Ishikawa (cell line): ENCODE measurements around the gene CHERP.

Experiments used
- CEBPB ChIP-seq: IDR thresholded peaks from 2 replicates; pipeline ENCODE4 v1.6.1; 2012
- CREB1 ChIP-seq: IDR thresholded peaks from 2 replicates; pipeline ENCODE4 v1.6.1; 2012; ENCODE audit warnings: low read depth
- EGR1 ChIP-seq: IDR thresholded peaks from 2 replicates; pipeline ENCODE4 v1.6.1; 2012
- EP300 ChIP-seq: IDR thresholded peaks from 2 replicates; pipeline ENCODE4 v1.6.1; 2012; ENCODE audit warnings: borderline replicate concordance
- FOXM1 ChIP-seq: IDR thresholded peaks from 2 replicates; pipeline ENCODE4 v1.6.1; 2012; ENCODE audit warnings: low read depth, borderline replicate concordance
- NFIC ChIP-seq: IDR thresholded peaks from 2 replicates; pipeline ENCODE4 v1.6.1; 2012
- RAD21 ChIP-seq: IDR thresholded peaks from 2 replicates; pipeline ENCODE4 v1.6.1; 2012; ENCODE audit warnings: low read depth
- REST ChIP-seq: IDR thresholded peaks from 2 replicates; pipeline ENCODE4 v1.6.1; 2012; ENCODE audit warnings: low read depth, mild to moderate bottlenecking
- TAF1 ChIP-seq: IDR thresholded peaks from 2 replicates; pipeline ENCODE4 v1.6.1; 2012; ENCODE audit warnings: low read depth, mild to moderate bottlenecking
- TCF12 ChIP-seq: IDR thresholded peaks from 2 replicates; pipeline ENCODE4 v1.6.1; 2012; ENCODE audit warnings: low read depth
- TEAD4 ChIP-seq: IDR thresholded peaks from 2 replicates; pipeline ENCODE4 v1.6.1; 2012
- USF1 ChIP-seq: IDR thresholded peaks from 2 replicates; pipeline ENCODE4 v1.6.1; 2012
- YY1 ChIP-seq: IDR thresholded peaks from 2 replicates; pipeline ENCODE4 v1.6.1; 2012; ENCODE audit warnings: low read depth
- ZBTB7A ChIP-seq: IDR thresholded peaks from 2 replicates; pipeline ENCODE4 v1.6.1; 2012; ENCODE audit warnings: low read depth
- TF ChIP-seq, protein P1 (sequence below): IDR thresholded peaks from 2 replicates; pipeline ENCODE4 v1.6.1; 2012

The CHERP gene

GRCh38 chr19:16472992-16473391 lies 69.2 kb downstream of the CHERP start:
- TF ChIP-seq CEBPB (no peak), FOXM1 (no peak), EGR1 (no peak), TAF1 (no peak), REST (no peak), NFIC (no peak), EP300 (no peak), YY1 (no peak), RAD21 (no peak), ZBTB7A (no peak), USF1 (no peak), CREB1 (no peak), TEAD4 (no peak), TCF12 (no peak)
- TF ChIP-seq, protein P1, sequence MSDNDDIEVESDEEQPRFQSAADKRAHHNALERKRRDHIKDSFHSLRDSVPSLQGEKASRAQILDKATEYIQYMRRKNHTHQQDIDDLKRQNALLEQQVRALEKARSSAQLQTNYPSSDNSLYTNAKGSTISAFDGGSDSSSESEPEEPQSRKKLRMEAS, result no peak

- TF ChIP-seq, protein P1, result 0 out of 2 replicates have a peak, but pooled peaks have one; percentile 6
- TF ChIP-seq CEBPB, result no peak
- TF ChIP-seq ZBTB7A, result no peak; the same call in 1 of the 2 replicates
- TF ChIP-seq USF1, result no peak
Measured at GRCh38 chr19:16470911-16471811, 71.1 kb downstream of the CHERP start.

DNA sequence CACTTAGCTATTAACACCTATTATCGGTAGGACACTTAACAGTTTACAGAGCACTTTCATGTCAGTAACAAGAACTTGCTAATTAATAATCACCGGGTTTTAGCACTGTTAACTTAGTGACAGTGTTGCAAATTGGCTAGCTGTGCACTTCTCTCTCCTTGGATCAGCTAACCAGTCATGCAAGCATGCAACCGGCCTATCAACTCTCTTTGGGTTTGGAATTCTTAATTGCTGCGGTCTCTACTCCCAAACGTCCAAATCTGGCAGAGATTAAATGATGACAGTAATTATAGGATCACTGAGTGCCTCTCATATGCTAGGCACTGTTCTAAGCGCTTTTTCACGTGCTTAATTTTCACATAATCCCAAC lies 71.7 kb downstream of the CHERP start:
- TF ChIP-seq ZBTB7A (no peak), NFIC (no peak), TAF1 (no peak), CEBPB (no peak), YY1 (no peak), EP300 (no peak), FOXM1 (no peak)
